H9 (cell line): ENCODE data around the gene TMEM117. TPM values are rescaled to one million over a fixed set of nuclear protein-coding genes. Genes with fewer than 3 reads are reported as not detected.
"Not testable (repeated sequence)": the region's sequence is repeated elsewhere in the genome, so short reads cannot be mapped to it uniquely, and the experiment has no call there.

ENCODE experiments used
- DNase-seq: peaks from one replicate; pipeline ENCODE4 v3.0.0-alpha.2; 2017
- H2AFZ ChIP-seq: one replicate; pipeline ENCODE4 v1.6.1; 2013; ENCODE audit warnings: mild to moderate bottlenecking, low read length, control low read depth, moderate library complexity
- H2AK5ac ChIP-seq: 2 replicates; pipeline ENCODE4 v1.6.1; 2013; ENCODE audit warnings: low read length, control low read depth, mixed read lengths; ENCODE audit not compliant: insufficient read length
- H2BK120ac ChIP-seq: one replicate; pipeline ENCODE4 v1.6.1; 2013; ENCODE audit warnings: low read depth, mild to moderate bottlenecking, low read length, control low read depth, inconsistent platforms; ENCODE audit not compliant: poor library complexity, severe bottlenecking
- H2BK12ac ChIP-seq: 2 replicates; pipeline ENCODE4 v1.6.1; 2013; ENCODE audit warnings: low read length, control low read depth, mixed read lengths, low read depth; ENCODE audit not compliant: insufficient read length
- H2BK15ac ChIP-seq: 2 replicates; pipeline ENCODE4 v1.6.1; 2013; ENCODE audit warnings: low read depth, low read length, control low read depth
- H2BK20ac ChIP-seq: one replicate; pipeline ENCODE4 v1.6.1; 2013; ENCODE audit warnings: low read depth, mild to moderate bottlenecking, low read length, control low read depth, inconsistent platforms; ENCODE audit not compliant: poor library complexity, severe bottlenecking
- H2BK5ac ChIP-seq: 2 replicates; pipeline ENCODE4 v1.6.1; 2013; ENCODE audit warnings: low read length, control low read depth, mixed read lengths; ENCODE audit not compliant: insufficient read length
- H3K14ac ChIP-seq: 2 replicates; pipeline ENCODE4 v1.6.1; 2013; ENCODE audit warnings: low read length, control low read depth; ENCODE audit not compliant: insufficient read depth
- H3K18ac ChIP-seq: 2 replicates; pipeline ENCODE4 v1.6.1; 2013; ENCODE audit warnings: low read depth, mild to moderate bottlenecking, mixed read lengths, low read length, control low read depth; ENCODE audit not compliant: insufficient read length
- H3K23ac ChIP-seq: 2 replicates; pipeline ENCODE4 v1.6.1; 2013; ENCODE audit warnings: low read length, control low read depth, mixed read lengths, low read depth; ENCODE audit not compliant: insufficient read length
- H3K23me2 ChIP-seq: 2 replicates; pipeline ENCODE4 v1.6.1; 2013; ENCODE audit warnings: low read depth, mild to moderate bottlenecking, mixed read lengths, low read length, control low read depth; ENCODE audit not compliant: insufficient read length, poor library complexity, severe bottlenecking
- H3K27ac ChIP-seq: 2 replicates; pipeline ENCODE4 v1.5.1; 2013; ENCODE audit warnings: low read length, control low read depth, mixed read lengths, low read depth; ENCODE audit not compliant: insufficient read length
- H3K27me3 ChIP-seq: 2 replicates; pipeline ENCODE4 v1.6.1; 2013; ENCODE audit warnings: low read length, control low read depth, inconsistent platforms; ENCODE audit not compliant: insufficient read depth
- H3K4ac ChIP-seq: 2 replicates; pipeline ENCODE4 v1.6.1; 2013; ENCODE audit warnings: low read depth, mild to moderate bottlenecking, control low read depth, inconsistent platforms, low read length, moderate library complexity
- H3K4me1 ChIP-seq: 2 replicates; pipeline ENCODE4 v1.6.1; 2013; ENCODE audit warnings: low read length, control low read depth, inconsistent platforms; ENCODE audit not compliant: insufficient read depth
- H3K4me2 ChIP-seq: 2 replicates; pipeline ENCODE4 v1.6.1; 2013; ENCODE audit warnings: low read length, control low read depth, mixed read lengths; ENCODE audit not compliant: insufficient read length, insufficient read depth
- H3K56ac ChIP-seq: 2 replicates; pipeline ENCODE4 v1.6.1; 2013; ENCODE audit warnings: low read depth, mild to moderate bottlenecking, mixed read lengths, low read length, control low read depth; ENCODE audit not compliant: insufficient read length
- H3K79me1 ChIP-seq: 2 replicates; pipeline ENCODE4 v1.6.1; 2013; ENCODE audit warnings: low read depth, mild to moderate bottlenecking, moderate library complexity, low read length, control low read depth, inconsistent platforms; ENCODE audit not compliant: insufficient read depth, poor library complexity, severe bottlenecking
- H3K79me2 ChIP-seq: 2 replicates; pipeline ENCODE4 v1.6.1; 2013; ENCODE audit warnings: low read length, control low read depth, inconsistent platforms; ENCODE audit not compliant: insufficient read depth
- H3K9ac ChIP-seq: 2 replicates; pipeline ENCODE4 v1.6.1; 2013; ENCODE audit warnings: low read length, control low read depth, mixed read lengths; ENCODE audit not compliant: insufficient read length; ENCODE audit errors: extremely low read depth
- H3K9me3 ChIP-seq: one replicate; pipeline ENCODE4 v1.6.1; 2013; ENCODE audit warnings: low read depth, low read length, inconsistent platforms; ENCODE audit not compliant: control insufficient read depth
- H3T11ph ChIP-seq: one replicate; pipeline ENCODE4 v1.6.1; 2013; ENCODE audit warnings: mild to moderate bottlenecking, low read length, control low read depth, inconsistent platforms
- H4K20me1 ChIP-seq: one replicate; pipeline ENCODE4 v1.6.1; 2013; ENCODE audit not compliant: control insufficient read depth, insufficient read length, insufficient read depth
- H4K5ac ChIP-seq: 2 replicates; pipeline ENCODE4 v1.6.1; 2013; ENCODE audit warnings: low read depth, mild to moderate bottlenecking, mixed read lengths, low read length, control low read depth; ENCODE audit not compliant: insufficient read length
- H4K8ac ChIP-seq: replicated peaks from 2 replicates; pipeline ENCODE4 v1.6.1; 2013; ENCODE audit warnings: low read length, control low read depth, mixed read lengths, low read depth; ENCODE audit not compliant: insufficient read length
- H4K91ac ChIP-seq: 2 replicates; pipeline ENCODE4 v1.6.1; 2013; ENCODE audit warnings: low read depth, mild to moderate bottlenecking, moderate library complexity, mixed read lengths, low read length, control low read depth; ENCODE audit not compliant: insufficient read length
- H3K27ac Mint-ChIP-seq, 3 experiments: 2 replicates in 2 of 3; 3 replicates in 1 of 3; pipeline ENCODE4 v1.8.0; 2020 to 2021; ENCODE audit warnings: mixed read lengths in 3 of 3, mild to moderate bottlenecking in 1 of 3, moderate library complexity in 1 of 3
- H3K27me3 Mint-ChIP-seq: 2 replicates; pipeline ENCODE4 v1.8.0; 2021; ENCODE audit warnings: low read depth, mild to moderate bottlenecking, moderate library complexity, mixed read lengths
- H3K36me3 Mint-ChIP-seq, 3 experiments: 2 replicates in 2 of 3; 3 replicates in 1 of 3; pipeline ENCODE4 v1.8.0; 2020 to 2021; ENCODE audit warnings: low read depth in 3 of 3, mixed read lengths in 3 of 3; ENCODE audit not compliant: insufficient read depth in 1 of 3
- H3K4me1 Mint-ChIP-seq, 2 experiments: 2 replicates each; pipeline ENCODE4 v1.8.0; 2020; ENCODE audit warnings: mixed read lengths in 2 of 2
- H3K4me3 Mint-ChIP-seq, 2 experiments: 2 replicates in 1 of 2; 3 replicates in 1 of 2; pipeline ENCODE4 v1.8.0; 2020 to 2021; ENCODE audit warnings: mild to moderate bottlenecking in 2 of 2, mixed read lengths in 2 of 2, moderate library complexity in 1 of 2
- H3K9me3 Mint-ChIP-seq, 2 experiments: 2 replicates in 1 of 2; 3 replicates in 1 of 2; pipeline ENCODE4 v1.8.0; 2020; ENCODE audit warnings: mild to moderate bottlenecking in 2 of 2, mixed read lengths in 2 of 2, moderate library complexity in 1 of 2
- WGBS: extraction: QIAGEN DNeasy Blood & Tissue Kit; methylation state at CpG from one replicate; pipeline ENCODE4 v1.1.7; 2013; ENCODE audit warnings: missing lambda C conversion rate, low lambda C conversion rate, mixed read lengths; ENCODE audit not compliant: insufficient read length; ENCODE audit errors: extremely low coverage; 5-methylcytosine and 5-hydroxymethylcytosine counted together
- total RNA-seq: library from RNA; stranded (reverse); gene quantifications from 2 replicates; pipeline ENCODE4 v1.2.1, GENCODE V29; 2021
- TF ChIP-seq, protein P1 (sequence below): fragments of 200-600 bp; sonication (generic); conservative IDR thresholded peaks from 3 replicates; pipeline ENCODE4 v1.8.0; 2021; ENCODE audit warnings: antibody characterized with exemption, mild to moderate bottlenecking

Gene TMEM117
- total RNA-seq, 1 experiment from 2014 or later: 1.7 TPM

DNA sequence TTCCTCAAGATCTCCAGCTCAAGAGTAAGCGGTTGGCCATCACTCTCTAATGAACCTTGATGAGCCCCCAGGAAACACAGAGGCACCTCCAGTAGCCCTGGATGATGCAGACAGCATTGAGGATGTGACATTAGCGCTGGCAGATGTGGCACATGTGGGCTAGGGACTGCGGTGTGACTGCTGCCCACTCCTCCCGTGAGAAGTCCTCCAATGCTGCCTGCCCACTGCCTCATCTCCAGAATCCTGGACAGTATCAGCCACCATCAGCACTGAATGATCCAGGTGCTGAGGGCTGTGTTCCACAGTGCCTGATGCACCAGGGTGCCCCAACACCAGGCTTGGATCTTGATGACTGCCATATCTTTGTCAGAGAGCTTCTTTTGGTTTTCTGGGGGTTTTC is 412.6 kb downstream of the TMEM117 start:
- no peaks in the 10 kb centered on the region for H3K79me2 ChIP-seq
- H2BK15ac ChIP-seq: no peak overlapping the region
- H3K23ac ChIP-seq: no peak overlapping the region
- no peak overlapping the region for H3K14ac ChIP-seq
- H3K4me2 ChIP-seq: no peak overlapping the region
- H3K79me1 ChIP-seq: no peaks in the 10 kb centered on the region
- no peak overlapping the region for H2BK5ac ChIP-seq
- no peak overlapping the region for H3K9ac ChIP-seq
- H4K5ac ChIP-seq: no peak overlapping the region
- H3K27me3 Mint-ChIP-seq: no peaks in the 10 kb centered on the region
- peaks cover 0 to 2% of the 10 kb centered on the region in 2 experiments; a peak in 1 of 5 replicates for H3K9me3 Mint-ChIP-seq
- H3K4me1 ChIP-seq: no peaks in the 10 kb centered on the region
- H2AFZ ChIP-seq: no peak overlapping the region
- H3K36me3 Mint-ChIP-seq: no peaks in the 10 kb centered on the region
- WGBS: no CpG with 5 or more reads among the region's 4 CpGs
- H2BK12ac ChIP-seq: no peak overlapping the region
- H3K27ac Mint-ChIP-seq: no peak overlapping the region
- DNase-seq: no peak
- no peak overlapping the region for H3K56ac ChIP-seq
- H3K18ac ChIP-seq: no peak overlapping the region
- H4K8ac ChIP-seq: no peak overlapping the region
- H3T11ph ChIP-seq: no peak overlapping the region
- no peaks in the 10 kb centered on the region for H3K9me3 ChIP-seq
- H3K4me3 Mint-ChIP-seq: no peak overlapping the region
- no peak overlapping the region for H4K91ac ChIP-seq
- no peaks in the 10 kb centered on the region for H3K23me2 ChIP-seq
- no peak overlapping the region for H2BK20ac ChIP-seq
- H3K4me1 Mint-ChIP-seq: 0 out of 4 replicates have a peak, but pooled peaks cover 0 to 2% of the 10 kb centered on the region in 2 experiments
- no peaks in the 10 kb centered on the region for H3K27me3 ChIP-seq
- TF ChIP-seq, protein P1, sequence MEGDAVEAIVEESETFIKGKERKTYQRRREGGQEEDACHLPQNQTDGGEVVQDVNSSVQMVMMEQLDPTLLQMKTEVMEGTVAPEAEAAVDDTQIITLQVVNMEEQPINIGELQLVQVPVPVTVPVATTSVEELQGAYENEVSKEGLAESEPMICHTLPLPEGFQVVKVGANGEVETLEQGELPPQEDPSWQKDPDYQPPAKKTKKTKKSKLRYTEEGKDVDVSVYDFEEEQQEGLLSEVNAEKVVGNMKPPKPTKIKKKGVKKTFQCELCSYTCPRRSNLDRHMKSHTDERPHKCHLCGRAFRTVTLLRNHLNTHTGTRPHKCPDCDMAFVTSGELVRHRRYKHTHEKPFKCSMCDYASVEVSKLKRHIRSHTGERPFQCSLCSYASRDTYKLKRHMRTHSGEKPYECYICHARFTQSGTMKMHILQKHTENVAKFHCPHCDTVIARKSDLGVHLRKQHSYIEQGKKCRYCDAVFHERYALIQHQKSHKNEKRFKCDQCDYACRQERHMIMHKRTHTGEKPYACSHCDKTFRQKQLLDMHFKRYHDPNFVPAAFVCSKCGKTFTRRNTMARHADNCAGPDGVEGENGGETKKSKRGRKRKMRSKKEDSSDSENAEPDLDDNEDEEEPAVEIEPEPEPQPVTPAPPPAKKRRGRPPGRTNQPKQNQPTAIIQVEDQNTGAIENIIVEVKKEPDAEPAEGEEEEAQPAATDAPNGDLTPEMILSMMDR: no peak
- no peak overlapping the region for H2AK5ac ChIP-seq
- no peak overlapping the region for H3K4ac ChIP-seq
- H2BK120ac ChIP-seq: no peak overlapping the region
- no peak overlapping the region for H3K27ac ChIP-seq
- no peaks in the 10 kb centered on the region for H4K20me1 ChIP-seq

DNA sequence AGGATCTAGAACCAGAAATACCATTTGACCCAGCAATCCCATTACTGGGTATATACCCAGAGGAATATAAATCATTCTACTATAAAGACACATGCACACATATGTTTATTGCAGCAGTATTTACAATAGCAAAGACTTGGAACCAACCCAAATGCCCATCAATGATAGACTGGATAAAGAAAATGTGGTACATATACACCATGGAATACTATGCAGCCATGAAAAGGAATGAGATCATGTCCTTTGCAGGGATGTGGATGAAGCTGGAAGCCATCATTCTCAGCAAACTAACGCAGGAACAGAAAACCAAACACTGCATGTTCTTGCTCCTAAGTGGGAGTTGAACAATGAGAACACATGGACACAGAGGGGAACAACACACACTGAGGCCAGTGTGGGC is 414.6 kb downstream of the TMEM117 start:
- H3K4me1 Mint-ChIP-seq, H3K9ac ChIP-seq, H3K27ac ChIP-seq, H4K20me1 ChIP-seq, H2AFZ ChIP-seq, H3K79me1 ChIP-seq, H3K36me3 Mint-ChIP-seq, H4K5ac ChIP-seq, H3K27ac Mint-ChIP-seq, H3K4ac ChIP-seq, DNase-seq, H2AK5ac ChIP-seq, H3K9me3 ChIP-seq, H3K56ac ChIP-seq, H3K27me3 ChIP-seq, H3K79me2 ChIP-seq, H2BK20ac ChIP-seq, H2BK5ac ChIP-seq, H3K14ac ChIP-seq, H3K4me2 ChIP-seq, H3K18ac ChIP-seq, H3K27me3 Mint-ChIP-seq, H3K23me2 ChIP-seq, H3K9me3 Mint-ChIP-seq, H2BK120ac ChIP-seq, H3K4me1 ChIP-seq, H4K8ac ChIP-seq, H4K91ac ChIP-seq, H2BK15ac ChIP-seq, H3K23ac ChIP-seq, H3K4me3 Mint-ChIP-seq, H3T11ph ChIP-seq, H2BK12ac ChIP-seq: not testable (repeated sequence)
- WGBS: no CpG with 5 or more reads among the region's 1 CpG
